ENCODE results near the gene AATK. TPM values are rescaled to one million over a fixed set of nuclear protein-coding genes. Genes with fewer than 3 reads are reported as not detected.

The AATK gene
- total RNA-seq, 1 experiment from 2014 or later, result 0.46 TPM

GRCh38 chr17:81135505-81136278 lies 30.3 kb downstream of the AATK start:
- H3F3A ChIP-seq (ENCODE audit: insufficient read depth, low read depth), result 0 out of 2 replicates have a peak, but pooled peaks cover 4% of the 10 kb centered on the region
- H3K27me3 ChIP-seq (ENCODE audit: insufficient read depth, low read depth), result no peaks in the 10 kb centered on the region
- no peaks in the 10 kb centered on the region for H4K20me1 ChIP-seq (ENCODE audit: insufficient read depth)
- ChIA-PET CTCF (no interaction called here), POLR2A (ENCODE audit: unreplicated experiment) (interaction anchor here (0.6 kb wide), 1 partner anchor 1056 kb away, joined by 4 read pairs; no protein-coding TSS in a partner anchor)
- no peak overlapping the region for H3K27ac ChIP-seq
- intact Hi-C loops (cut with micrococcal nuclease; ENCODE audit: unreplicated experiment), result no loop called here
- no peaks in the 10 kb centered on the region for H3K4me1 ChIP-seq (replicated peaks; ENCODE audit: insufficient read depth)
- no peak overlapping the region for H2AFZ ChIP-seq
- no peak for TF ChIP-seq CTCF (conservative IDR thresholded peaks at IDR 0.05)
- no peaks in the 10 kb centered on the region for H3K79me2 ChIP-seq (ENCODE audit: low read depth)
- no peaks in the 10 kb centered on the region for H3K36me3 ChIP-seq (ENCODE audit: low read depth)
- DNase-seq, result no peak
- H3K4me2 ChIP-seq, result no peak overlapping the region
- H3K9me3 ChIP-seq (ENCODE audit: insufficient read depth, low read depth), result no peaks in the 10 kb centered on the region
- no TSS peak for BruUV-seq (replicated peaks)
- H3K9me2 ChIP-seq (ENCODE audit: insufficient read depth), result no peaks in the 10 kb centered on the region
- H3K4me3 ChIP-seq, result no peak overlapping the region

- no peak overlapping the region for H3K27ac ChIP-seq
- no peaks in the 10 kb centered on the region for H3K27me3 ChIP-seq (ENCODE audit: insufficient read depth, low read depth)
- H3K4me1 ChIP-seq (replicated peaks; ENCODE audit: insufficient read depth), result no peaks in the 10 kb centered on the region
- POLR2A ChIA-PET (ENCODE audit: unreplicated experiment), result no interaction called here
- H3K79me2 ChIP-seq (ENCODE audit: low read depth), result no peaks in the 10 kb centered on the region
- H3K9me2 ChIP-seq (ENCODE audit: insufficient read depth), result no peaks in the 10 kb centered on the region
- no peaks in the 10 kb centered on the region for H3K9me3 ChIP-seq (ENCODE audit: insufficient read depth, low read depth)
- intact Hi-C loops (cut with micrococcal nuclease; ENCODE audit: unreplicated experiment), result no loop called here
- H3K4me3 ChIP-seq, result no peak overlapping the region
- CTCF ChIA-PET, result no interaction called here
- H3K4me2 ChIP-seq, result no peak overlapping the region
- TF ChIP-seq EZH2 (IDR thresholded peaks at IDR 0.05; ENCODE audit: low read depth) (no peak), CTCF (conservative IDR thresholded peaks at IDR 0.05) (no peak)
- H3F3A ChIP-seq (ENCODE audit: insufficient read depth, low read depth), result 0 out of 2 replicates have a peak, but pooled peaks cover 4% of the 10 kb centered on the region
- BruUV-seq (replicated peaks), result no TSS peak
- H3K36me3 ChIP-seq (ENCODE audit: low read depth), result no peaks in the 10 kb centered on the region
- DNase-seq, result no peak
- no peaks in the 10 kb centered on the region for H4K20me1 ChIP-seq (ENCODE audit: insufficient read depth)
- no peak overlapping the region for H2AFZ ChIP-seq
Observed at GRCh38 chr17:81134064-81134781, 31.8 kb downstream of the AATK start.

DNA sequence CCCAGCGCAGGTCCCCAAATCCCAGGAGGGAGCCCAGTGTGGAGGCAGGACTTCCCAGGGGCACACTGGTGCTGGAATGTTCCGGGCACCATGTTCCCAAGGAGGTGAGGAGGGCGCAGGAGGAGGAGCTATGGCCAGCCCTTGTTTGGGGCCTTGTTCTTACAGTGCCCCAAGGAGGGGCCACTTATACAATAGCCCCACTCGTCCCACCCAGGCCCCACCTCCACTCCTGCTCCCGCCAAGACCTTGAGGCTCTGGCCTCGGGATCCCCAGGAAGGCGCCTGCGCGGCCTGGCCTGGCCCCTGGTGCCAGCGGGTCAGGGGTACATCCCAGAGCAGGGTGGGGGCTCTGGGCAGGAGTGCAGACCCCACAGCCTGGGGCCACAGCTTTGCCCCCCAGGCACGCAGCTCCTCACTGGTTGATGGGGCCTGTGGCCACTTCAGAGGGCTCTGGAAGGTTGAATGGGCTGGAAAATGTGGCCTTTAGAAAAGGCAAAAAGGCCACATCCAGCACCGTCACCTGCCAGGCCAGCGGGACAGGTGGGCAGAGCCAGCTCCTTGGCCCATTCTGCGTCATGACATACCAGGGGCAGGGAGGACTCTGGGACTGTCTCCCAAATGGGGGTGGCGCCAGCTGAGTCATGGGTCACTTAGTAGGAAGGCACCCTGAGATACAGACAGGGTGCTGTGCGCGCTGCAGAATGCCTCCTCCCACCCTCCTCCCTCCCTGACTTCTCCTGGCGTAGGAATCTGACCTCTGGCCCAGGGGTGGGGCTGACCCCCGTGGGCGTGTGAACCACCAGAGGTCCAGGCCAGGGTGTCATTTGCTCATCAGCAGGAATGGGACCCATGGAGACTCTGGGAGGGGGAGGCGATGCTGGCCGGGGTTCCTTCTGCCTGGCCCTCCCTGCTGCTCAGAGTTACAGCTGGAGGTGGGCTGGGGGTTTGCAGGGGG lies 33.0 kb downstream of the AATK start:
- no TSS peak for BruUV-seq (replicated peaks)
- Histone ChIP-seq H3K79me2 (ENCODE audit: low read depth) (no peaks in the 10 kb centered on the region), H3K36me3 (ENCODE audit: low read depth) (no peaks in the 10 kb centered on the region), H3K9me2 (ENCODE audit: insufficient read depth) (no peaks in the 10 kb centered on the region), H3K4me1 (replicated peaks; ENCODE audit: insufficient read depth) (no peaks in the 10 kb centered on the region), H3K27ac (no peak overlapping the region), H3K4me2 (no peak overlapping the region), H3K4me3 (no peak overlapping the region), H3F3A (ENCODE audit: insufficient read depth, low read depth) (0 out of 2 replicates have a peak, but pooled peaks cover 4% of the 10 kb centered on the region), H4K20me1 (ENCODE audit: insufficient read depth) (no peaks in the 10 kb centered on the region), H3K27me3 (ENCODE audit: insufficient read depth, low read depth) (no peaks in the 10 kb centered on the region), H2AFZ (no peak overlapping the region), H3K9me3 (ENCODE audit: insufficient read depth, low read depth) (no peaks in the 10 kb centered on the region)
- peak; percentile 33 to 72 for DNase-seq
- TF ChIP-seq EZH2 (IDR thresholded peaks at IDR 0.05; ENCODE audit: low read depth) (no peak), CTCF (conservative IDR thresholded peaks at IDR 0.05) (no peak)
- CTCF ChIA-PET, result no interaction called here
- POLR2A ChIA-PET (ENCODE audit: unreplicated experiment), result no interaction called here
- intact Hi-C loops (cut with micrococcal nuclease; ENCODE audit: unreplicated experiment), result no loop called here
